HG03097 (cell line): ENCODE results near the gene GRB10.
A peak's percentile ranks its signal among the peaks of the same experiment; 100 is the strongest.
"Not testable (repeated sequence)": the region's sequence is repeated elsewhere in the genome, so short reads cannot be mapped to it uniquely, and the experiment has no call there.

Experiments
- ATAC-seq: cut with Tn5 transposase; IDR thresholded peaks from one replicate; pipeline ENCODE4 v1.9.1; 2021; ENCODE audit not compliant: unreplicated experiment, low FRiP score

GRB10 gene

GRCh38 chr7:50591480-50592438 is 190.9 kb downstream of the GRB10 start:
- peak; percentile 59 for ATAC-seq

GRCh38 chr7:50591098-50591479 is 191.6 kb downstream of the GRB10 start:
- ATAC-seq = no peak

GRCh38 chr7:50590535-50590934 is 192.2 kb downstream of the GRB10 start:
- ATAC-seq = no peak

GRCh38 chr7:50589364-50589763 is 193.3 kb downstream of the GRB10 start:
- ATAC-seq = no peak

GRCh38 chr7:50588937-50589336 is 193.8 kb downstream of the GRB10 start:
- ATAC-seq = no peak

GRCh38 chr7:50587737-50588136 is 195.0 kb downstream of the GRB10 start:
- no peak for ATAC-seq

- ATAC-seq = no peak
Measured at GRCh38 chr7:50584793-50585408, 197.8 kb downstream of the GRB10 start.

- no peak for ATAC-seq
Measured at GRCh38 chr7:50584386-50584785, 198.3 kb downstream of the GRB10 start.

GRCh38 chr7:50583295-50583694 is 199.4 kb downstream of the GRB10 start:
- not testable (repeated sequence) for ATAC-seq

- not testable (repeated sequence) for ATAC-seq
Measured at GRCh38 chr7:50582271-50582670, 200.4 kb downstream of the GRB10 start.

GRCh38 chr7:50580666-50581065 is 202.0 kb downstream of the GRB10 start:
- ATAC-seq = not testable (repeated sequence)

- no peak for ATAC-seq
Measured at GRCh38 chr7:50580057-50580456, 202.6 kb downstream of the GRB10 start.

GRCh38 chr7:50578105-50578504 is 204.6 kb downstream of the GRB10 start:
- not testable (repeated sequence) for ATAC-seq

GRCh38 chr7:50577569-50577968 is 205.1 kb downstream of the GRB10 start:
- ATAC-seq = no peak

- not testable (repeated sequence) for ATAC-seq
Measured at GRCh38 chr7:50576388-50576787, 206.3 kb downstream of the GRB10 start.

GRCh38 chr7:50567715-50568261 is 214.9 kb downstream of the GRB10 start:
- ATAC-seq = no peak

GRCh38 chr7:50565977-50566376 is 216.7 kb downstream of the GRB10 start:
- no peak for ATAC-seq

- ATAC-seq = no peak
Measured at GRCh38 chr7:50565559-50565916, 217.2 kb downstream of the GRB10 start.

GRCh38 chr7:50564640-50565558 is 217.8 kb downstream of the GRB10 start, which contains the start of gene DDC:
DDC (minus strand) TSS chr7:50565405; CDS start chr7:50544085, 21,320 bp downstream.
- ATAC-seq = no peak

GRCh38 chr7:50564171-50564570 is 218.5 kb downstream of the GRB10 start:
- no peak for ATAC-seq
